Parathyroid adenoma (tissue), 2 donors: ENCODE data around the gene RAB3A.
"Not testable (repeated sequence)": the region's sequence is repeated elsewhere in the genome, so short reads cannot be mapped to it uniquely, and the experiment has no call there.

Experiments used
- H2AFZ ChIP-seq: fragments of 300-600 bp; sonication (generic); one replicate; pipeline ENCODE4 v1.7.0; 2017; ENCODE audit warnings: antibody characterized with exemption, mild to moderate bottlenecking
- H3K27ac ChIP-seq: fragments of 300-600 bp; sonication (generic); one replicate; pipeline ENCODE4 v1.7.0; 2017
- H3K27me3 ChIP-seq: fragments of 300-600 bp; sonication (generic); one replicate; pipeline ENCODE4 v1.7.0; 2017; ENCODE audit warnings: low read length; ENCODE audit not compliant: control insufficient read depth, insufficient read depth
- H3K36me3 ChIP-seq: fragments of 300-600 bp; sonication (generic); one replicate; pipeline ENCODE4 v1.7.0; 2017; ENCODE audit warnings: low read length; ENCODE audit not compliant: control insufficient read depth, insufficient read depth
- H3K4me1 ChIP-seq: fragments of 300-600 bp; sonication (generic); one replicate; pipeline ENCODE4 v1.7.0; 2017; ENCODE audit warnings: control low read depth
- H3K4me2 ChIP-seq: fragments of 300-600 bp; sonication (generic); one replicate; pipeline ENCODE4 v1.7.0; 2017; ENCODE audit warnings: low read length
- H3K4me3 ChIP-seq: fragments of 300-600 bp; sonication (generic); one replicate; pipeline ENCODE4 v1.7.0; 2017; ENCODE audit warnings: low read depth, low read length
- H3K79me2 ChIP-seq: fragments of 300-600 bp; sonication (generic); one replicate; pipeline ENCODE4 v1.7.0; 2017; ENCODE audit warnings: control low read depth
- H3K9ac ChIP-seq: fragments of 300-600 bp; sonication (generic); one replicate; pipeline ENCODE4 v1.7.0; 2017; ENCODE audit warnings: mild to moderate bottlenecking
- H3K9me3 ChIP-seq: fragments of 300-600 bp; sonication (generic); one replicate; pipeline ENCODE4 v1.7.0; 2017; ENCODE audit warnings: low read length; ENCODE audit not compliant: control insufficient read depth
- CTCF ChIP-seq: fragments of 300-600 bp; sonication (generic); IDR thresholded peaks from one replicate; pipeline ENCODE4 v1.7.0; 2017; ENCODE audit warnings: antibody characterized with exemption, mild to moderate bottlenecking
- donor health status: primary hyperparathyroidism.

The RAB3A gene

GRCh38 chr19:18214779-18215433 is 11.1 kb upstream of the RAB3A start:
- no peak overlapping the region for H3K4me3 ChIP-seq
- H3K9me3 ChIP-seq: no peaks in the 10 kb centered on the region

GRCh38 chr19:18211683-18212082 is 7.8 kb upstream of the RAB3A start:
- Histone ChIP-seq H3K9me3 (no peaks in the 10 kb centered on the region), H2AFZ (no peak overlapping the region), H3K79me2 (no peaks in the 10 kb centered on the region), H3K36me3 (no peaks in the 10 kb centered on the region), H3K4me1 (no peaks in the 10 kb centered on the region), H3K27ac (no peak overlapping the region), H3K9ac (no peak overlapping the region), H3K27me3 (no peaks in the 10 kb centered on the region), H3K4me3 (no peak overlapping the region), H3K4me2 (no peak overlapping the region)
- no peak for TF ChIP-seq CTCF

More at GRCh38 chr19:18214779-18215433, 11.1 kb upstream of the RAB3A start:
- H3K4me1 ChIP-seq: no peaks in the 10 kb centered on the region
- H3K27me3 ChIP-seq: no peaks in the 10 kb centered on the region
- no peaks in the 10 kb centered on the region for H3K79me2 ChIP-seq
- H3K27ac ChIP-seq: no peak overlapping the region
- no peak overlapping the region for H3K4me2 ChIP-seq
- H3K36me3 ChIP-seq: no peaks in the 10 kb centered on the region
- no peak for TF ChIP-seq CTCF
- H2AFZ ChIP-seq: no peak overlapping the region
- H3K9ac ChIP-seq: no peak overlapping the region

- H3K36me3 ChIP-seq, H3K27ac ChIP-seq, H3K9ac ChIP-seq, H3K27me3 ChIP-seq, H3K4me1 ChIP-seq, H3K9me3 ChIP-seq, H2AFZ ChIP-seq, H3K4me3 ChIP-seq, H3K4me2 ChIP-seq, H3K79me2 ChIP-seq: not testable (repeated sequence)
Measured at GRCh38 chr19:18209912-18210311, 6.1 kb upstream of the RAB3A start.

- no peak overlapping the region for H3K4me3 ChIP-seq
- H3K9me3 ChIP-seq: no peaks in the 10 kb centered on the region
- no peaks in the 10 kb centered on the region for H3K36me3 ChIP-seq
- H3K27ac ChIP-seq: no peak overlapping the region
- peak; percentile 54 for TF ChIP-seq CTCF
- peaks cover 4% of the 10 kb centered on the region for H3K79me2 ChIP-seq
- H3K4me2 ChIP-seq: no peak overlapping the region
- no peaks in the 10 kb centered on the region for H3K4me1 ChIP-seq
- H2AFZ ChIP-seq: peak overlapping the region; percentile 9
- no peak overlapping the region for H3K9ac ChIP-seq
- no peaks in the 10 kb centered on the region for H3K27me3 ChIP-seq
Measured at GRCh38 chr19:18208098-18208951, 4.5 kb upstream of the RAB3A start.

DNA sequence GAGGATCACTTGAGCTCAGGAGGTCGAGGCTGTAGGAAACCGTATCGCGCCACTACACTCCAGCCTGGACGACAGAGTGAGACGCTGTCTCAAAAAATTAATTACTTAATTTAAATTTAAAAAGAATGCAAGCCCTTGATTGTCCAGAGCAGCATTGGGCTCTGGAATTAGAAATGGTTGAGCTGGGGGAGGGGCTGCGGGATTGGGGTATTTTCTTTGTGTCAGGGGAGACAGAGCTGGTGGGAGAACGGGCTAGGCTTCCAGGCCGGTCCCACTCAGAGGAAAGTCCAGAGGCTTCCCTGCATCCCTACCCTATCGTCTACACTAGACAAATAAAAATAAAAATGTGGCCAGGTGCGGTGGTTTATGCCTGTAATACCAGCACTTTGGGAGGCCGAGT is 2.2 kb upstream of the RAB3A start:
- peaks cover 2% of the 10 kb centered on the region for H3K4me1 ChIP-seq
- H3K9ac ChIP-seq: no peak overlapping the region
- no peaks in the 10 kb centered on the region for H3K27me3 ChIP-seq
- H2AFZ ChIP-seq: no peak overlapping the region
- no peak overlapping the region for H3K4me3 ChIP-seq
- peak overlapping the region; percentile 95 for H3K4me2 ChIP-seq
- no peaks in the 10 kb centered on the region for H3K9me3 ChIP-seq
- no peak for TF ChIP-seq CTCF
- no peak overlapping the region for H3K27ac ChIP-seq
- H3K36me3 ChIP-seq: no peaks in the 10 kb centered on the region
- H3K79me2 ChIP-seq: peaks cover 8% of the 10 kb centered on the region
